NCI-H82 treated with DMSO at 0.1 percent for 48 hours (cell line): Measurements from ENCODE around the gene KRCC1.
A peak's percentile ranks its signal among the peaks of the same experiment; 100 is the strongest.

Source experiments
- DNase-seq: peaks from one replicate; lab custom pipeline; 2025; ENCODE audit not compliant: unreplicated experiment; lab: John Stamatoyannopoulos, UW

The KRCC1 gene

DNA sequence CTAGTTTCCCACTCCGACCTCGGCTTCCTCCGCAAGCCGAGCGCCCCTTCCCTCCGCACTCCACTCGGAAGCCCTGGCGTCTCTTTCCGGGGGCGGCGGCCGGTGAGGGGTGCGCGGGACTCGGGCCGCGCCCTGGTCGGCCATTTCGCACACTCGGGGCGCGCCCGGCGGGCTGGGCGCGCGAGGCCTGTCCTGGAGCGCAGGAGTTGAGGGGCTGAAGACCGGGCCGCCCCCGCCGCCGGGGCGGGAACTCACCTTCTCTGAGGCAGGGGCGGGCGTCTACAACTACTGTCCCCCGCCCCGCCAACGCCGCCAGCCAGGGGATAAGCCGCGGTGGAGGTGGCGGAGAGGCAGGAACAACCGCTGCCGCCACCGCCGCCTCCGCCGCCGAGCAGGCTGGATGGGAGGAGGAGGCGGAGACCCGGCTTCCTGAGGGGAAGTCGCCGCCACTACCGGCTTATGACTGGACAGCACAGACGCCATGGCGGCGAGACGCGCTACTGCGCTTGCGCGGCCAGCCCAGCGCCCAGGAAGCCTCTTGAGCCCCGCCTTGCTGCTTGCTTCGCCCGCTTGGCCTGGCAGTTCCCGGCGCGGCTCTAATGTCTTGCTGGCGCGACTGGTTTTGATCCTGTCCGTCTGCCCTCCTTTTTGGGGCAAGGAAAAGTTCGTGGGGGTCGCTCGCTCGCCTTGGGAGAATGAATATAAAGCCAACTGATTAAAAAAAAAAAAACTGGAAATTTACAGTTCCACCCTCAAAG lies at the start of gene KRCC1:
Gene KRCC1, minus strand, starts transcription at position 413 of the 758 bp plus-strand sequence. CDS start 27,220 bp downstream, outside the sequence.
- DNase-seq = peak; percentile 87

DNA sequence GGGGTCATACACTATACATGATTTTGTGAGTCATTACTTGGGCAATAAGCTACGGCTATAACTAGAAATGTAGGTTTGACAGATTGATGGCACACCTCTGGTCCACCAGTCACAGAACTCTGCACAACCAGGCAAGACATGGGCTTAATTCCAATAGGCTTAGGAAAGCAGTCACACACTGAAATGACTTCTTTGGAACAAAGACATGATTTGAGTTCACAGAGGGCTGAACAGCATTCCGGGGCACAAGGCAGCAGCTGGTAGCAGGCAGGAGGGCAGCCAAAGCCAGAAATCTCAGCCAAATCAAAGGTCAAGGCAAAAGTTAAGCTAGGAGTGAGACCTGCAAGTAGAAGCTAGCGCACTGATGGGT lies 44.9 kb upstream of the KRCC1 start:
- no peak for DNase-seq

DNA sequence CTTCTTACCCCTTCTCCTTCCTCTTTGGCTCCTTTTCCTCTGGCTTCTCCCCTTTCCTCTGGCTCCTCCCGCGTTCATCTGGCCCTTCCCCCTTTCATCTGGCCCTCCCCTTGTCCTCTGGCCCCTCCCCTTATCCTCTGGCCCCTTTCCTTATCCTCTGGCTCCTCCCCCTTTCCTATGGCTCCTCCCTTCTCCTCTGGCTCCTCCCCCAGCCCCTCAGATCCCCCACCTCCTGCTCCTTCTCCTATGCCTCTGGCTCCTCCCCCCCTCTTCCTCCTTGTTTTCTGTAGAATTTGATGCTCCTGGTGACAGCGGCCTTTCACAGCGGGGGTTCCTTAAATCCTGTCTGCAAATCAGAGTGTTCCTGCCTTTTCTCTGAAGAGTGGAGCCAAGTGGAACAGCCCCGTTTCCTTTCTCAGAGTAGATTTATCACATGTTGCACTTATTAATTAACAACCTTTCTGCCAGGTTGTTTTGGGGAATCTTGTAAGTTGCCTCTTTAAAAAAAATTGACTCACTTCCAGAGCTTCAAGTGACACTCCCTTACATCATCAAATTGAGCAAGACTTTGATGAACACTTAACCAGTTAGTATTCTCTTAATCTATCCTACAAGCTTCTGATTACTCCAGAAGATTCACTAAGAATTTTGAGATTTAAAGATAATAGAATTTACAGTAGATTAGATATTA lies 44.4 kb upstream of the KRCC1 start:
- no peak for DNase-seq

DNA sequence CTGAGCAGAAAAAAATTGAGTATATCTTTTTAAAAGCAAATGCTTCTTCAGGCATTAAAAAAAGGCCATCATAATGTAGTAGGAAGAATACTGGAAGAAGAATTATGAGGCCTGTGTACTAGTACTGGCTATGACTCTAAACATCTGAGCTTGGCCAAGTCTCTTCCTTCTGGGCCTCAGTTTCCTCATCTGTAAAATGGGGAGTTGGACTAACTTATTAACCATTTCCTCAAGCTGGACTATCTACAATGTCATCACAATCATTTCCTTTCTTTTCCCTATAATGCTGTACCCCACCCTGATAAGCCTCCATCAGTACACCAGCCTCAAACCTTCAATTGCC lies 42.9 kb upstream of the KRCC1 start:
- DNase-seq = no peak

DNA sequence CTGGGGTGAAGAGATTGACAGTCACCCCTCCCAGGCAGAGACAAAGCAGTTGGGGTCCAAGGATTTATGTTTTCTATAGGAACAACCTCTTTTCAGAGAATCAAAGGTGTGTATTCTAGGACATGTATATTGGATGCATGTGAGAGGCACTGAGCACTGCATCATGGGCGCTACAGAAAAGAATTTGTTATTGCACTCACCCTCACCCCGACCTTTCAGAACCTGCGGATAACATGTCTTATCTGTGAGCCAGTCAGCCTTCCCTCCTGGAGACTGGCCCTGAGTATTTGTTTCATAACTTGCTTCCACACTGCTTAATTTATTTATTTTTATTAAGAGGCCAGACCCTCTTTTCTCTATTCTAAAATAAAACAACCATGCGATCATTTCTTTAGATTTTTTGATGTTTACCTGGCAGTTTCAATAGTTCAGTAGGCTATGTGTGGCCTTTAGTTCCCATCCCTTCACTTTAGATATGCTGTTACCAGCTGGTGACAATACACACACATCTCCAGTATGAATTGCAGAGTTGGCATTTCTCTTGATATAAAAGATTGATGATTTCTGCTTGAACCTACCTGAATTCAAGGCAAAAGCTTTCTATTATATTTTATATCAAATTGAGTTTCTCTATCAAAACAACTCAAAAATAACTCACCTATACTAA lies 42.4 kb upstream of the KRCC1 start:
- DNase-seq = no peak

DNA sequence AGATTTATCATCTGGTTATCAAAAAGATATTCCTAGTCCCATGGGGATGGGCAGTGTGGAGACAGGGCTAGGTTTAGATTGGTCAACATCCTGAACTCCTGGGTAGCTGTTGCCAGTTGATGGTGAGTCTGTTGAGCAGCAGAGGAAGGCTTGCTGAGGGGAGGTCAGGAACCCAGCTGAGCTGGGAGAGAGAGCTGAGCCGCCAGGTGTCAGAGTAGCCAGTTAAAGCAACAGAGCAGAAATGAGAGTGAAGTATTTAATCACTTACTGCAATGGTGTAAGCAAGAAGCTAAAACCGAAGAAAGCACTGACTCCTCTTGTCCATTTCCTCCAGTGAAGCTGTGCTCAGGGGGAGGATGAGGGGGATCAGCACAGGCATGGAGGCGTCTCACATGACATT lies 41.6 kb upstream of the KRCC1 start:
- no peak for DNase-seq

DNA sequence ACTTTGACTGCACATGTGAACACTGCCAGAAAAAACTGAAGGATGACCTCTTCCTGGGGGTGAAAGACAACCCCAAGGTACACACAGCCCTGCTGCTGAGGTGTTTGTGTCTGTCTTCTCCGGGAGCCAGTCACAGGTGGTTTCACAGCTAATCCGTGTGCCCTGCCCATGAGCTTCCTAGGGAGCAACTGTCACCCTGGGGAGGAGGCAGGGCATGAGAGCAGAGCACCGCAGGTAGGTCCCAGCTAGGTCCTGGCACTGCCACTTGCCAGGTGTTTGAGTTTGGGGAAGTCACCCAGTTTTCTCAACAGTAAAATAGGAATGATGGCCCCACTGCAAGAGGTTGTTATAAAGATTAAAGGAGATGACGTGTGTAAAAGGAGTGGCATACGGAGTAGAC lies 41.1 kb upstream of the KRCC1 start:
- no peak for DNase-seq

DNA sequence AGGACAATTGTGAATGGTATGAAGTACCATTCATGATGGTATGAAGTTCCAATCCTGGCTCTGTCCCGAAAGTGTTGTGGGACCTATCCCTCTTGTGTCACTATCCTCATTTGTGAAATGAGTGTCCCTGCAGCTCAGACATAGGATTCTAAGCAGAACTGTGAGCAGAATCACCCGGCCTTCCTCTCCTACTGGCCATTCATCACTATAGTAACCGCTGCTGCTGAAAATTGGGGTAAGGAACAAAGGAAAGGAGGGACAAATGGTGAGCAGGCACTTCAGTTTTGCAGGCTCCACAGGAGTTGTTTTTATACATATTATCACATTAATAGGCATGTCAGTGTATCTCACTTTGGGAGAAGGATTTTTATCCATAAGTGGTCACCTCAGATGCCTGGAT lies 39.4 kb upstream of the KRCC1 start:
- no peak for DNase-seq

DNA sequence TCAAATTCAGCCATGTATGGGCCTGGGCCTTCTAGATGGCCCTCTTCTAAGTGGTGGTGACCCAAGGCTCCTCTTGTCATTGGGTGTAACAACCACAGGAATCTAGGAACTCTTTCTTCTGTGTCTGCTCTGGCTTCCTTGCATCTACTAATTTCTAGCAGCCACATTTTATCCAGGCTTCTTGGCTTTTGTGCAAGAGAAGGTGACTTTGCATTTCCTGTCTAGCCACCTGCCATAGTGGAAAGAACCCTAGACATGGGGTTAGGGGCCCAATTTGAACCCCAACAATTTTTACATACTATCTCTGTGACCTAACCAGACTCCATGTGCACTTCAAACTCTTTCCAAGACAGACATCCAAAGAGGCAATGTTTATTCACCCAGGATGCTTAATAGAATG lies 37.2 kb upstream of the KRCC1 start:
- DNase-seq = no peak

DNA sequence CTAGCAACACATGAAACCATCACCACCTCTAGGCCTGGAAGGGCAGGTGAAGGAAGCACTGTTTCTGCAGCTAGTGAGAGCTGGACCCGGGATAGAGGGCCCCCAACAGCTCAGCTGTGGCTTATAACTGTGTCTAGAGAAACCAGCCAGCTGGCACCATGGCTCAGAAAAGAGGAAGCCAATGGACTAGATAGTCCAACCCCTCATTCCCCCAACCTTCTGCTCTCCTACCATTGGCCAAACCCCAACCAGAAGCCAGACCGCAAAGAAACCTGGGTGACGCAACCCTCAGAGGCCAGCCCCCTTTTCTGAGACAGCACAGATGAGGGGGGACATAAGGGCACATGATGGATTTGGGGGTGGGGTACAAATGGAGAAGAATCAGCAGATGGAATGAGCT lies 36.4 kb upstream of the KRCC1 start:
- DNase-seq = no peak

DNA sequence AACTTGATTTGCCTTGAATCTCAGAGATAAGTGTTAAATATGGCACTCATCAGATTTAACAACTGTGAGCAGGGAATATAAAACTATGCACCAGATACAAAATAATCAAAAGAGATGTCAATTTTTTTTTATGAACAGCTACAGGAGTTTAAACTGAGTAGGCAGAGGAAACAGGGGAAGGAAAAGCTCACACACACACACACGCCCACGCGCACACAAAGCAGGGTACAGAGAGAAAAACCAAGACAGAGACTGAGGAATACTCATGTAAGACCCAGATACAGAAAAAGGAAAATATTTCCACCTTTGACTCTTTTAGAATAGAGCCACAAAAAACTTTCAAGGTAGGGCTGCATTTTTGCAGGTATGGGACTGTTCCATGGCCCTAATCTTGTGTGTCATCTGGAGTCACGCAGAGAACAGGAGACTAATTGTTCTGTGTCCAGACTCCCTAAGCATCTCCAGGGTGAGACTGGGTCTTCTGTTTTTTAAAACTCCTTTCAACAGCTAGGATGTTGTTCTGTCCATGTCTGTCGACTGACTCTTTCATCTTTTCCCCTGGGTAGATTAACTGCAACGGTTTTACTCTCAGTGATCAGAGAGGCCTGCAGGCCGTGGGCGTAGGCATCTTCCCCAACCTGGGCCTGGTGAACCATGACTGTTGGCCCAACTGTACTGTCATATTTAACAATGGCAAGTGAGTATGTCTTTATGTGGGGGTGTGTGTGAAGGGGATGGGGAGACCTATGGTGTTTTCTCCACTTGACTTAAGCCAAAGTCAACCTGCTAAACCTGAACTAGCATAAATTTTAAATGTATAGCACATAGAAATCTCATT lies 35.1 kb upstream of the KRCC1 start:
- DNase-seq = no peak

DNA sequence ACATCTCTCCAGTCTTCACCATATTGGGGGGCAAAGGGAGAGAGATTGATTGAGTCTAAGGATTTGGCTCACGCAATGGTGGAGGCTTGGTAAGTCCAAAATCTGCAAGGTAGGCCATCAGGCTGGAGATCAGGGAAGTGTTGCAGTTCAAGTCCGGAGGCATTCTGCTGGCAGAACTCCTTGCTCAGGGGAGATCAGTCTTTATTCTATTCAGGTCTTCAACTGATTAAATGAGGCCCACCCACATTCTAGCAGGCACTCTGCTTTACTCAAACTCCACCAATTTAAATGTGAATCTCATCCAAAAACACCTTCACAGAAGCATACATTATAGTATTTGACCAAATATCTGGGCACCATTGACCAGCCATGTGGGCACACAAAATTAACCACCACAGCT lies 33.4 kb upstream of the KRCC1 start:
- no peak for DNase-seq

DNA sequence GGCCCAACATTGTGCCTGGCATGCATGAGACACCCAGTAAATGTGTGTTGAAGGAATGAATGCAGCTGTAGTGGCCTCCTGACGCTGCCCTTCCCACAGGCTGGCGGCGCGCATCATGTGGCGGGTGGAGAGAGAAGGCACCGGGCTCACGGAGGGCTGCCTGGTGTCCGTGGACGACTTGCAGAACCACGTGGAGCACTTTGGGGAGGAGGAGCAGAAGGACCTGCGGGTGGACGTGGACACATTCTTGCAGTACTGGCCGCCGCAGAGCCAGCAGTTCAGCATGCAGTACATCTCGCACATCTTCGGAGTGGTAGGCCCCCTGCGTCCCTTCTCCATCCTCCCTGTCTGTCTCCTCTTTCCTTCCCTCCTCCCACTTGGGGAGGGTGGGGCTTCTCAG lies 32.2 kb upstream of the KRCC1 start:
- no peak for DNase-seq

DNA sequence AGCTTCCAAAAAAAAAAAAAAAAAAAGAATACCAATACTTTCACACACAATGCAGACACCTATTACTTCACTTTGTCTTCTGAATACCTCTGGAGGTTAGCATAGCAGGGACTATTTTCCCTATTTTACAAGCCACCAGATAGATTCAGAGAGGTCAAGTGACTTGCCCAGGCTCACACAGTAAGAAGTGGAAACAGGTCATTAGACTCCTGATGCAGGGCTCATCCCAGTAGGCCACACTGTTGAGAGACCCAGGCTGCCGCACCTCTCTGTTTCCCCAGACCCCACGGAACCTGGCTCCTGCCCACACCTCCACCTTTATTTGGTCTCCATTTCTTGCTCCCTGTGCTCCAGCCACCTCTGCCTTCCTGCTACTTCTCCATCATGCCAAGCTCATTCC lies 31.5 kb upstream of the KRCC1 start:
- no peak for DNase-seq

DNA sequence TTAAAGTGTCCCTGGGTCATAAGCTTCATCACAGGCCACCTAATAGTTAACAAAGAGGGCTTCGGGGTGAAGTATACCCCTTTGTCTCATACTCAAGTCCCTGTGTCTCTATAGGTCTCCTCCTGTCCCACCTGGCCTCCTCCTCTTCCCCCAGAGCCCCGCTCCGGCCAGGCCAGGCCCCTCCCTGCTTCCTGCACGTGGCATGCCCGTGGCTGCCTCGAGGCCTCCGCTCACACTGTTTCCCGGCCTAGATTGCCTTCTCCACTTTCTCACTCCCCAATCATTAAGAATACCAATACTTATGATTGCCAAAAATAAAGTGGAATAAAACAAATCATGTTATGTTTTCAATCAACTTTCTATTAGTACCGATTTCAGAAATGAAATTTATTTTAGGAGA lies 30.8 kb upstream of the KRCC1 start:
- DNase-seq = no peak

DNA sequence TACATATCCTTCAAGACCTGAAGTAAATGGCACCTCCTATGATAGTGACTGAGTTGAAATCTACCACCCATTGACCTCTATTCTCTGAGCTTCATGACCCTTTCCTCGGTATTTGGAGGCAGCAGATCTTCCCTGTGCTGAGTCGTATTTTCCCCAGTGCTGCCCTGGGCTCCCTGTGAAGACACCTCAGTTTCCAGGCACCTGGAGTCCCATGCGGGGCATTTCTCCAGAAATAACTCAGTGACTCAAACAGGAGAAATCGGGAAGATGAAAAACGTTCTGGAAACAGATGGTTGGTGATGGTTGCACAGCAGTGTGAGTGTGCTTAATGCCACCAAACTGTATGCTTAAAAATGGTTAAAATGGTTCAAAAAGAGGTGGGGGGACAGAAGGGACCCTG lies 30.0 kb upstream of the KRCC1 start:
- DNase-seq = no peak

DNA sequence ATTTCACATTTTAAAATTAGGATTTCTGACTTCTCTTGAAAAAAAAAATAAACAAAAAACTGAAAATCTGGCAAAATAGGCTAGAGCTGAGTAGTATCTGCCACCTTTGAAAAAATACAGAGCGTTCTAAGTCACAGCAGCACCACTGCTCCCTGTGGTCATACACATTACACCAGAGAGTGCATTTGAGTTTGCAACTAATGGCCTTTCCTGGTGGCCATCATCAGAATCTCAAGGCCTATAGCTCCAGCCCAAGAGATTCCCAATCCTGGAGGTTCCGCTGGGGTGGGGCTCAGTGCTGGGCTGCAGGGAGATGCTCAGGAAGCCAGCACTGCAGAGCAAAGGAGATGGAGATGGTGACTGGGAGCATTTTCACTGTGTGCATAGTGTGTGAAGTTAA lies 29.5 kb upstream of the KRCC1 start:
- DNase-seq = no peak

DNA sequence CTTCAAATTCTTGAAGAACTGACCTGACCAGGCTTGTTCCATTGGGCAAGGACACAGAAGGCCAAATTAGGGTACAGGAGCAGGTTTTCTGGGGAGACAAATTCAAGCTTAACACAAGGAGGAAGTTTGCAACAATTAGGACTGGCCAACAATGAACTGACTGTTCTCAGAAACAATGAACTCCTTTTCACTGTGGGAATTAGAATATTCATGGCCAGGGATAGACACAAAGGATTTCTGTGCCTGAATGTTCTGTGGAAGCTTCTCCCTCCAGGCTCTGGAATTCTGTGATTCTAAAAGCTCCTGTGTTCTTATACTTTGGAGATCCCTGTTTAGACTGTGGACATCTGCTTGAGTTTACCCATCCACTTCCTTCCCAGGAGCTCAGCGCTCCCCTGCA lies 27.2 kb upstream of the KRCC1 start:
- no peak for DNase-seq

DNA sequence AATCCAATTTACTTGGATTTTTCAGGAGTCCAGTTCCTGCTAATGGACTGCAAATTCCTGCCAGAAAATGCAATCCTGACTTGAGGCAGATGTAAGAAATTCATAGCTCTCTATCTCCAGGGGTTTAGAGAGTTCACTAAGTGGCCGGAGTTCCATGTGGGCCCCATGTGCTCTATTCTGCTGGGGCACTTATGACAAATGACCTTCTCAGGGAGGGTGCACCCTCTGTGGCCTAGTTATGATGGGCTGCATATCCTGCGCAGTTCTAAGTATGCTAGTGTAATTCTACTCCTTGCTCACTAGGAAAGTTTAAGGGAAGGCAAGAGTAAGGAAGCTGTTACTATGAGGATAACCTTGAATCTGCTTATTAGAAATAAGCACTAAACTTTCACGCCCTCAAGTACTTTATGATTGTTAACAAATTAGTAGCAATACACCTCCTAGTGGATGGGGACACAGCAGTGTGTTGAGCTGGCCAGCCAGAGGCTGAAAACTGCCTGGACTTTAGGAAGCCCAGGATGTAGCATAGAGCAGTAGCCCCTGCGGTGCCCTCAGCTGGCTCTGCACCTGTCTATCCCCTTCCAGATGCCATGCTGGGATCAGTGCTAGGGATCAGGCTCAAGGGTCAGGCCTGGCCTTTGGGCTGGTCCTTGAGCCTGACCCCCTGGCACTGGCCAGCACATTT lies 26.5 kb upstream of the KRCC1 start:
- no peak for DNase-seq

DNA sequence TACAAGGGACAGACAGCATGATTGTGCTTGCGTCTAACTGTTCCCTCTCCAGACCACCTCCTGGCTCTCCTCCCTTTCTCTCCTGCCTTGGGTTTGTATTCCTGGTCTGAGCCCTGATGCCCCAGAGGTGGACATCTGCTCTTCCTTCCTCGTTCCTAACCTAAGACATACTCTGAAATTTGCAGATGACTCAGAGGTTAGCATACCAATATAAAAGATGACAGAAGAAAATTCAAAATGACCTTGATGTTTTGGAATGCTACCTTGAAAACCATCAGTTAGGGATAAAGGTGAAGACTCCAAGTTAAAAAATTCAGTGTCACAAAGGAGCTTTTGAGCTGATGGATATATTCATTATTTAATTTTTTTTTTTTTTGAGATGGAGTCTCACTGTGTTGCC lies 25.0 kb upstream of the KRCC1 start:
- DNase-seq = no peak

DNA sequence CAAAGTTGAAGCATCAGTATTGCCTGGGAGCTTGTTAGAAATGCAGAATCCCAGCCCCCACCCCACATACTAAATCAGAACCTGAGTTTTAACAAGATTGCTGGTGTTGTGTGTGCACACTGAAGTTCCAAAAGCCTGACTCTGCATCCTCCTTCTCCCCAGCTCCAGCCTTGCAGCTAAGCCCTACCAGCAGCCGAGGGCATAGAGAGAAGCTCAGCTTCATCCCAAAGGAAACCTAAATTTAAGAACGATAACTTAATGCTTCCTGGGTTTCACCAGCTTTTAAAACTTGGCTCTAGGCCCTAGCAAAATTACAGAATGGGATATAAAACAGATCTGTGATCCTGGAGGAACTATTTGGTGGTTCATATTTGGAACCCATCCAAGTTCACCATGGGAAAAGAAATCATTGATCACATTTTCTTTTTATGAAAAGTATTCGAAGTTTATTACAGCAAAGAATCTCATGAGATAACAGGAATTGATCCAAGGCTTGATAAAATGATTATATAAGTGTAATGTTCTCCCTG lies 23.1 kb upstream of the KRCC1 start:
- DNase-seq = no peak
